GM19372 (cell line): ENCODE results near the gene TANC2.

Source experiments
- ATAC-seq: cut with Tn5 transposase; IDR thresholded peaks from one replicate; pipeline ENCODE4 v1.9.1; 2021; ENCODE audit warnings: mild to moderate bottlenecking, low read depth, moderate library complexity; ENCODE audit not compliant: unreplicated experiment

TANC2 gene

GRCh38 chr17:62998665-62999393, 32.8 kb downstream of the TANC2 start:
- no peak for ATAC-seq

GRCh38 chr17:62999736-63000135, 33.7 kb downstream of the TANC2 start:
- no peak for ATAC-seq

GRCh38 chr17:63001689-63002394, 35.8 kb downstream of the TANC2 start:
- no peak for ATAC-seq

- ATAC-seq: no peak
Measured at GRCh38 chr17:63002625-63003024, 36.6 kb downstream of the TANC2 start.

- ATAC-seq: no peak
Measured at GRCh38 chr17:63015824-63016223, 49.8 kb downstream of the TANC2 start.
